ENCODE measurements around the gene GHSR.

GHSR gene

DNA sequence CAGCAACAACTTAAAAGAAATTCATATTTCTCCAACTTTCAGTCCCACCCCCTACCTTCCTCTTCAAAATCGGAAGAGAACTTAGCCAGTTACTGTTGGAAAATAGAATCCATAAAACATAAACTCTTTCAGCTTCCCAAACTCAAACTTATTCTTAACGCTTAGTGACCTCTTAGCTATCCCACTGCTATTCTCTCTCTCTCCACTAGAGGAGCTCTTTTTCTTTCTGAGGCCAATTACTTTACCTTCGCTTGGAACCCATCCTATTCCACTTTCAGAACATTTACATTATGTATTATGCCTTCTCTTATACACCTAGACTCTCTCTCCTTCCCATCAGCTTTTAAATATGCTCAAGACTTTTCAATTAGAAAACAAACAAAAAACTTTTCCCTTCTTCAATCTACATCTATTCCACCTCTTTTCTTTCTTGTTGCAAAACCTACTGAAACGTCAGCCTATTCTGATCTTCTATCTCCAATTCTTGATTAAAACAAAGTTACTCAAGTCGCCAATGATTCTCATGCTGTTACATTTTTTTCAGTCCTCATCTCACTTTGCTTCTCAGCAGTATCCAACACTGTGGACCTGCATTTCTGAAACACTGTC, 13.4 kb upstream of the GHSR start:
- Histone ChIP-seq H3K4me1 (ENCODE audit: control insufficient read depth, insufficient read depth, low read length) (no peaks in the 10 kb centered on the region), H3K9me3 (ENCODE audit: control insufficient read depth, low read length) (no peaks in the 10 kb centered on the region), H3K27me3 (replicated peaks; ENCODE audit: control insufficient read depth, insufficient read depth, low read length) (peaks cover 3% of the 10 kb centered on the region), H3K36me3 (ENCODE audit: control insufficient read depth, insufficient read depth, low read length, severe bottlenecking) (no peaks in the 10 kb centered on the region), H3K4me3 (ENCODE audit: low read length) (no peak overlapping the region), H3K9ac (ENCODE audit: low read length) (no peak overlapping the region)
- DNase-seq (ENCODE audit: low read depth), result peak; percentile 43

DNA sequence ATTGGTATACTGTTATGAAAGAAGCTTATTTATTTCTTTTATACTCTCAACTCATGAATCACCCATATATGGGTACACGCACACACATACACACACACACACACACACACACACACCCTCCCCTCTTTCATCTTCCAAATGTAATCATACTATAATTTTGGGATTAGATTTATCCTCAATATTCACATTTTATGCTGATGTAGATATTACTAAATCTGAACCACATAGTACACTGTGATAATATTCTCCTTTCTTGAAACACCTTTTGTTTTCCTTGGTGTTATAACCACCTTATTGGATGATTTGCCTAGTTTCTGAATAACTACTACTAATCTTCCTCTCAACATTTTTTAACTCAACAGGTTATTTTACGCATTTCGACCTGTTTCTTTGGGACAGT, 8.1 kb upstream of the GHSR start:
- H3K27me3 ChIP-seq (replicated peaks; ENCODE audit: control insufficient read depth, insufficient read depth, low read length), result peaks cover 3% of the 10 kb centered on the region
- no peaks in the 10 kb centered on the region for H3K36me3 ChIP-seq (ENCODE audit: control insufficient read depth, insufficient read depth, low read length, severe bottlenecking)
- no peak for DNase-seq (ENCODE audit: low read depth)
- no peak overlapping the region for H3K4me3 ChIP-seq (ENCODE audit: low read length)
- no peaks in the 10 kb centered on the region for H3K4me1 ChIP-seq (ENCODE audit: control insufficient read depth, insufficient read depth, low read length)
- no peak overlapping the region for H3K9ac ChIP-seq (ENCODE audit: low read length)
- no peaks in the 10 kb centered on the region for H3K9me3 ChIP-seq (ENCODE audit: control insufficient read depth, low read length)

DNA sequence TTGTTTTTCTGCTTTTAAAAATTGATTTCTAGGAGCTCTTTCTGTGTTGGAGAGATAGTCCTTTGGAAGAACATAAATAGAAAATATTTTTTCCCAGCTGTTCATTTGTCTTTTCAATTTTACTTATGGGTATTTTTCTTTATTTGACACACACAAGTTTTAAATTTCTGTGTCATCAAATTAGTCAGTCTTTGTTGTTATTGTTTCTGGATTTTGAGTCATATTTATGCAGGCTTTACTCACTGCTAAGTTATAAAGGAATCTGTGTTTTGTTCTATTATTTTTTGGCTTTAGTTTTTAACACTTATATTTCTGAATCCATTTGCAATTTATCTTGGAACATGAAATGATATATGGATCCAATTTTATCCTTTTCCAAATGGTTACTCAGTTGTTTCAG, 5.9 kb upstream of the GHSR start:
- H3K27me3 ChIP-seq (replicated peaks; ENCODE audit: control insufficient read depth, insufficient read depth, low read length), result peaks cover 20% of the 10 kb centered on the region
- no peaks in the 10 kb centered on the region for H3K36me3 ChIP-seq (ENCODE audit: control insufficient read depth, insufficient read depth, low read length, severe bottlenecking)
- H3K9me3 ChIP-seq (ENCODE audit: control insufficient read depth, low read length), result peaks cover 1% of the 10 kb centered on the region
- no peak overlapping the region for H3K9ac ChIP-seq (ENCODE audit: low read length)
- H3K4me3 ChIP-seq (ENCODE audit: low read length), result no peak overlapping the region
- H3K4me1 ChIP-seq (ENCODE audit: control insufficient read depth, insufficient read depth, low read length), result no peaks in the 10 kb centered on the region
- no peak for DNase-seq (ENCODE audit: low read depth)

DNA sequence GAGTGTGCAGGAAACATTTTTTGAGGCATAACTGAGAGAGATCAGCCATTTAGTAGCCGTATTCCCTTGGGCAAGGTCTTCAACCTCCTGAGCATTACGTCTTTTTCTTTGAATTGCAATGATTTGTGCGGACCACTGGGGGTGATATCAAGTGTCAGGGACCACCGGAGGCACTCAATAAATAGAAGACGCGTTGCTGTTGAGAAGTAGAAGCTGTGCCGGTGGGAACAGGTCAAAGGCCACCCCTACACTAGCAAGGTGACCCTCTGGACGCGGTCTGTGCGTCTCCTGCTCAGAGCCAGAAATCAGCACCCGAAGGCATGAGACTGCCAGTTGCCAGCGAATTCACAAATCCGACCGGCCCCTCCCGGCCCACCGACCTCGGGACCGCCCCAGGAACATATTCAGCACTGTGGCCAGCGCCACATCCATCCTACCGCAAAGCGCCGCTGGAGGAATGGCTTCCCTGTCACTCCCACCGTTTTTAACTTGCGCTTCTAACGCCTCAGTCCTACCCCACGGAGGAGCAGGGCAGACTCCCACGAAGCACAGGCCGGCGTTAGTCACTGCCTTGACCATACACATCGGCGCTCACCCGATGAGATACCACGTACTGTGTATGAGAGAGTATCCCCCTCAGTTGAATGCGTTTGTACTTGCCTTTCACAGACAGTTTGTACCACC, 1.4 kb upstream of the GHSR start:
- Histone ChIP-seq H3K9ac (ENCODE audit: low read length) (no peak overlapping the region), H3K27me3 (replicated peaks; ENCODE audit: control insufficient read depth, insufficient read depth, low read length) (peaks cover 49% of the 10 kb centered on the region), H3K9me3 (ENCODE audit: control insufficient read depth, low read length) (peaks cover 4% of the 10 kb centered on the region), H3K36me3 (ENCODE audit: control insufficient read depth, insufficient read depth, low read length, severe bottlenecking) (no peaks in the 10 kb centered on the region), H3K4me3 (ENCODE audit: low read length) (no peak overlapping the region), H3K4me1 (ENCODE audit: control insufficient read depth, insufficient read depth, low read length) (no peaks in the 10 kb centered on the region)
- peak; percentile 58 for DNase-seq (ENCODE audit: low read depth)

DNA sequence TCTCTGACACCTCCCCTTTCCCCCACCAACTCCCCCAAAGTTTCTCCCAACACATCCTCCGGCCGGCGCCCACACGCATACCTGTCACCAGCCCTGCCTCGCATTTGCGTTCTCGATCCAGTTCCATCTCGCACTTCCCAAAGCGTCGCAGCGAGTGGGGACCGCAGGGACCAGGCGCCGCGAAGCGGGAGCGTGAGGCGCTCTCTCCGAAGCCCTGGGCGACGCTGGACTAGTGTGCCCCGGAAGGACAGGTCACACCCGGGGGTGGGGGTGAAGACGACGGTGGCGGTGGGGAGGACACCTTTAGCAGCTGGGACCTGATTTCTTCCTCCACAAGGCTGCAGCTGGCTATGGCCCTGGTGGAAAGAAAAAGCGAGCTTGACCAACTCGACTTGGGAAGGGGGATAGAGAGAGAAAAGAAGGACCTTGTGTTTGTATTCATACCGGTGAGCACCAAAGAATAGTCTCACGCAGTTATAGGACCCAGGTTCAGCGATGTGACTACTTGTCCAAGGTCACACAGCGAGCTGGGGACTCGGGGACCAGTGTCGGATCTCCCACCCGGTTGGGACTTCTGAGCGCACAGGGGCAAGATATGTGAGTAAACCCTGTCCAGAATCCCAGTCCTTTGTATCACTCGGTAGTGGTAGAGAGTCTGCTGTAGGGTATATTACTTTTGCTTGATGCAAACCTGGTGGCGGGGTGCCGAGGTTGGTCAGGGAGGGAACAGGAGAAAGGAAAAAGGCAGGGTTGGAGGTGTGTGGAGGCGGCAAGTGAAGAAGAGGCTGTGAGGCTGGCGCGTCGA, 607 bp upstream of the GHSR start:
- no peak for DNase-seq (ENCODE audit: low read depth)
- no peak overlapping the region for H3K4me3 ChIP-seq (ENCODE audit: low read length)
- H3K4me1 ChIP-seq (ENCODE audit: control insufficient read depth, insufficient read depth, low read length), result no peaks in the 10 kb centered on the region
- no peaks in the 10 kb centered on the region for H3K36me3 ChIP-seq (ENCODE audit: control insufficient read depth, insufficient read depth, low read length, severe bottlenecking)
- H3K9me3 ChIP-seq (ENCODE audit: control insufficient read depth, low read length), result peaks cover 4% of the 10 kb centered on the region
- peaks cover 49% of the 10 kb centered on the region for H3K27me3 ChIP-seq (replicated peaks; ENCODE audit: control insufficient read depth, insufficient read depth, low read length)
- H3K9ac ChIP-seq (ENCODE audit: low read length), result no peak overlapping the region

DNA sequence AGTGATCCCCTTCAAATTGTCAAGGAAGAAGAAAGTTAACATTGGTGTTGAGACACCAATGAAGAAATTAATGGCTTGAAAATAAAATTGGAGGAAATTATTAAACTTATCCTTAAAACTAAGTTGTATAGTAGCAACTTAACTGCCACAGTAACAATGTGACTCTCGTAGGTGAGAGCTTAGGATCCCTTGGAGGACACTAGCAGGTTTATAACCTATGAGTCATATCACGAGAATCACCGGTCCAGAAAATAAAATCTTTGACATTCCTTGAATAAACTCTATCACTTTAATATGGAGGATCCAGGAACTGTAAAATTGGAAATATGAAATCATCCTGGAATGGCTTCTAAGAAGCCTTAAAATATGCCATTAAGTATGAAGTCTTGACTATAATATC, 2.1 kb downstream of the GHSR start:
- H3K4me1 ChIP-seq (ENCODE audit: control insufficient read depth, insufficient read depth, low read length), result no peaks in the 10 kb centered on the region
- no peak for DNase-seq (ENCODE audit: low read depth)

DNA sequence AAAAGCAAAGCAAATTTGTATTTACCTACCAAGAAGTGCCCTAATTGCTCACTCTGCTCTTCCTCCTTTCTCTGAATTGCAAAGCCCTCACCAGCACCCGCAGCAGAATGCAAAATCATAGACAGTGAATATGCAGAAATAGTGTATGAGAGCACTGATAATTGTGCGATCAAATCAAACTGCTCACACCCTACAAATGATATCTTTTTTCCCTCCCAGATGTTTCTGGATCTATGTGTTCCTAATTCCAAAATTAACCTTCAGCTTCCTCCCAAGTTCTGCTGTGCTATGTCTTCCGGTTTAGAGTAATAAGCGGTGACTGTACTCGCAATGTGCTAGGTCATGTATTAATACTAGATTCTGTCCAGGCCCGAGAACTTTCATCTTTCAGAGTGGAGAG, 3.4 kb downstream of the GHSR start:
- Histone ChIP-seq H3K4me1 (ENCODE audit: control insufficient read depth, insufficient read depth, low read length) (no peaks in the 10 kb centered on the region), H3K9me3 (ENCODE audit: control insufficient read depth, low read length) (peaks cover 4% of the 10 kb centered on the region), H3K27me3 (replicated peaks; ENCODE audit: control insufficient read depth, insufficient read depth, low read length) (peaks cover 50% of the 10 kb centered on the region), H3K9ac (ENCODE audit: low read length) (no peak overlapping the region), H3K36me3 (ENCODE audit: control insufficient read depth, insufficient read depth, low read length, severe bottlenecking) (no peaks in the 10 kb centered on the region), H3K4me3 (ENCODE audit: low read length) (no peak overlapping the region)
- DNase-seq (ENCODE audit: low read depth), result no peak

More for the DNA sequence above, 2.1 kb downstream of the GHSR start:
- no peak overlapping the region for H3K9ac ChIP-seq (ENCODE audit: low read length)
- H3K36me3 ChIP-seq (ENCODE audit: control insufficient read depth, insufficient read depth, low read length, severe bottlenecking), result no peaks in the 10 kb centered on the region
- no peak overlapping the region for H3K4me3 ChIP-seq (ENCODE audit: low read length)
- H3K9me3 ChIP-seq (ENCODE audit: control insufficient read depth, low read length), result peaks cover 4% of the 10 kb centered on the region
- peaks cover 60% of the 10 kb centered on the region for H3K27me3 ChIP-seq (replicated peaks; ENCODE audit: control insufficient read depth, insufficient read depth, low read length)

DNA sequence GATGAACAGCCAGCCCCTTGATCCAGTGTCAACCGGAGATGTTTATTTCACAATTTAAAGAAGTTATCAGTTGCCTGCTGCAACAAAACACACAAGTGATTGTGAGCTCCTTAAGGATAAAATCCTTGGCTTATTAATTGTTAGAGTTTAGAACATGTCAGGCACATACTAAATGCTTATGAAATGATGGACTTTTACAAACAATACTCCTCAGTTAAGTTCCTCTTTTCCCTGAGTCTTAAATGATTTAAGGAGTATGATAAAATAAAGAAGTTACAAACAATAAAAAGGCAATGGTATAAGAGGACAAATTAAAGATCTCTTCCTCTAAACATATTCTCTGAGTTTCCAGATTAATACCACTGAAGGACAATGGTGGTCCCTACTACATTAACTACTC, 5.7 kb downstream of the GHSR start:
- no peak for DNase-seq (ENCODE audit: low read depth)

DNA sequence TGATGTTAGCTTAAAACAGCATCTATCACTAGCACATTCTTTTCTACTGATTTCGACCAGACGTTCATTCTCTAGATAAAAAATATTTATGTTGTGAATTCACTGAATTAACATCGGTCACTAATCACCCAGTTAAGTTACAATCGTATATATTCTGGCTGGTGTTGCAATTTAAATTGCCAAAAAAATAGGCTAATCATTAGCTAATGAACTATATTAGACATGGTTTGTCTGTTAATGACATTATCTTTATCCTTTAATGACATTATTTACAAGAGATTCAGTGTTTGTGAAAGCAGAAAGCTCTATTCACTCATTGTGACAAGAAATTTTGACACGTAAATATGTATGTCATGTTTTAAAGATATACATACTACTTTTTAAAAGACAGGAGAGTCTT, 6.7 kb downstream of the GHSR start:
- Histone ChIP-seq H3K27me3 (replicated peaks; ENCODE audit: control insufficient read depth, insufficient read depth, low read length) (peaks cover 32% of the 10 kb centered on the region), H3K4me3 (ENCODE audit: low read length) (no peak overlapping the region), H3K9ac (ENCODE audit: low read length) (no peak overlapping the region), H3K9me3 (ENCODE audit: control insufficient read depth, low read length) (no peaks in the 10 kb centered on the region), H3K4me1 (ENCODE audit: control insufficient read depth, insufficient read depth, low read length) (no peaks in the 10 kb centered on the region), H3K36me3 (ENCODE audit: control insufficient read depth, insufficient read depth, low read length, severe bottlenecking) (no peaks in the 10 kb centered on the region)
- DNase-seq (ENCODE audit: low read depth), result no peak

More for the DNA sequence above, 5.7 kb downstream of the GHSR start:
- Histone ChIP-seq H3K36me3 (ENCODE audit: control insufficient read depth, insufficient read depth, low read length, severe bottlenecking) (no peaks in the 10 kb centered on the region), H3K9ac (ENCODE audit: low read length) (no peak overlapping the region), H3K4me1 (ENCODE audit: control insufficient read depth, insufficient read depth, low read length) (no peaks in the 10 kb centered on the region), H3K9me3 (ENCODE audit: control insufficient read depth, low read length) (no peaks in the 10 kb centered on the region), H3K4me3 (ENCODE audit: low read length) (no peak overlapping the region), H3K27me3 (replicated peaks; ENCODE audit: control insufficient read depth, insufficient read depth, low read length) (peaks cover 42% of the 10 kb centered on the region)

DNA sequence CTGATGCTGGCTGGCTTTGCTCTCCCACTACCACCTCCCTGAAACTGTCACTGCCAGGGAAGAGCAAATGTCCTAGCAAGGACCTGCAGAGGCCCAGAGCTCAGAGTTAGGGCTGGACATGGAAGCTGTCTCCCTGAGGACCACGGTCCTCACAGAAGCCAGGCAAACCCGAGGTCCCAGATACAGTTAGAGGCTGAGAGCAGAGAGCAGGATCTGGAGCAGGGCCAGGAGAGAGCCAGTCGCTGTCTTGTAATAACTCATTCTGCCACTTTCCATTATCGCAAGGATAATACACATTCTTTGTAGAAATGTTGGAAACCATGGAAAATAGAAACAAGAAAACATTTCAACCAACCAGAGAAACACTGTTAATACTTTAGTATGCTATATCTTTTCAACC, 10.1 kb downstream of the GHSR start:
- Histone ChIP-seq H3K9me3 (ENCODE audit: control insufficient read depth, low read length) (no peaks in the 10 kb centered on the region), H3K27me3 (replicated peaks; ENCODE audit: control insufficient read depth, insufficient read depth, low read length) (peaks cover 26% of the 10 kb centered on the region), H3K4me3 (ENCODE audit: low read length) (no peak overlapping the region), H3K36me3 (ENCODE audit: control insufficient read depth, insufficient read depth, low read length, severe bottlenecking) (no peaks in the 10 kb centered on the region), H3K4me1 (ENCODE audit: control insufficient read depth, insufficient read depth, low read length) (no peaks in the 10 kb centered on the region), H3K9ac (ENCODE audit: low read length) (no peak overlapping the region)
- DNase-seq (ENCODE audit: low read depth), result no peak

DNA sequence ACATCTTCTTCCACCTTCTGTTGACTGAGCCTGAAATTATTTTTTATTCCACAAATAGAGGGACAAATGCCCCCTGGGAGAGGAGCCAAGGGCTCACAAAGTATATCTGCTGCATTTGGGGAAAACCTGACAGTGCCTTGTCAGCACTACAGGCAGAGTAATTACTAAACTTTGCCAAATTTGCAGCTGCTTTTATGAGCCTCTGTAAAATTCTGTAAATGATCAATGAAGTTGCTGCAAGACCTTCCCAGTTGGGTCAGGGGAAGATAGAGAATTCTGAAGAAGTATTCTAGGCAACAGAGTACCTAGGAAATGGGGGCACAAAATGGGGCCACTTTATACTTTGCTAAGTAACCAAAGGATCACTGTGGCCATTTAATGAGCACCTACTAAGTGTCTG, 10.5 kb downstream of the GHSR start:
- Histone ChIP-seq H3K9ac (ENCODE audit: low read length) (no peak overlapping the region), H3K36me3 (ENCODE audit: control insufficient read depth, insufficient read depth, low read length, severe bottlenecking) (no peaks in the 10 kb centered on the region), H3K9me3 (ENCODE audit: control insufficient read depth, low read length) (peaks cover under 1% of the 10 kb centered on the region), H3K4me1 (ENCODE audit: control insufficient read depth, insufficient read depth, low read length) (no peaks in the 10 kb centered on the region), H3K27me3 (replicated peaks; ENCODE audit: control insufficient read depth, insufficient read depth, low read length) (peaks cover 24% of the 10 kb centered on the region), H3K4me3 (ENCODE audit: low read length) (no peak overlapping the region)
- no peak for DNase-seq (ENCODE audit: low read depth)
